H1 (cell line): Measurements from ENCODE around the gene NT5C3B. TPM values are rescaled to one million over a fixed set of nuclear protein-coding genes. Genes with fewer than 3 reads are reported as not detected.
A peak's percentile ranks its signal among the peaks of the same experiment; 100 is the strongest.

Experiments
- ATF2 ChIP-seq: IDR thresholded peaks from 2 replicates; pipeline ENCODE4 v1.6.1; 2012; ENCODE audit warnings: low read length, inconsistent platforms
- GABPA ChIP-seq: IDR thresholded peaks from 2 replicates; pipeline ENCODE4 v1.6.1; 2011; ENCODE audit warnings: mild to moderate bottlenecking, low read length, moderate library complexity, borderline replicate concordance; ENCODE audit not compliant: insufficient read depth
- KDM1A ChIP-seq: fragments of 200-600, 300-600 bp; sonication (generic); IDR thresholded peaks from 2 replicates; pipeline ENCODE4 v1.7.1; 2016; ENCODE audit warnings: mild to moderate bottlenecking, low read length, borderline replicate concordance
- NANOG ChIP-seq: IDR thresholded peaks from 2 replicates; pipeline ENCODE4 v1.6.1; 2011; ENCODE audit warnings: low read length, low read depth, mild to moderate bottlenecking, inconsistent platforms; ENCODE audit not compliant: insufficient read depth, poor library complexity, severe bottlenecking
- RAD21 ChIP-seq, 2 experiments: IDR thresholded peaks in 1 of 2; conservative IDR thresholded peaks in 1 of 2; 2 replicates each; pipeline ENCODE4 v1.6.1; 2011; ENCODE audit warnings: low read depth in 2 of 2, low read length in 2 of 2, improper control_type of control experiment in 1 of 2, inconsistent platforms in 1 of 2, mild to moderate bottlenecking in 1 of 2, moderate library complexity in 1 of 2
- RBBP5 ChIP-seq: IDR thresholded peaks from 2 replicates; pipeline ENCODE4 v1.7.1; 2012; ENCODE audit warnings: low read depth, mild to moderate bottlenecking, inconsistent platforms, low read length, moderate library complexity, borderline replicate concordance
- polyA plus RNA-seq, 7 experiments: library from polyadenylated mRNA; depleted of rRNA in 3 of 7; stranded (reverse) in 5 of 7; unstranded in 2 of 7; fragments of >200 nt in 5 of 7; fragments of 200-250 nt in 2 of 7; gene quantifications; 1 replicate in 5 of 7; 2 replicates in 1 of 7; 4 replicates in 1 of 7; pipeline versions ENCODE4 v1.2.1 to v1.2.3, GENCODE V29; 2011 to 2013; ENCODE audit warnings: missing spikeins in 2 of 7, mixed read lengths in 2 of 7
- small RNA-seq: library from polyadenylated mRNA; stranded (forward); fragments of <200 nt; extraction: miRNeasy Mini kit (QIAGEN cat#:217004); gene quantifications from one replicate; pipeline ENCODE3, GENCODE V24; 2013; ENCODE audit not compliant: insufficient read depth
- total RNA-seq: library from RNA; stranded (reverse); fragmentation: NEBNext Ultra II Directional; extraction: Animal tissue kit (Norgen Biotek cat#: 25700); gene quantifications from 2 replicates; pipeline ENCODE4 v1.2.1, GENCODE V29; 2021

NT5C3B gene
- total and polyA plus RNA-seq, 2 of the 8 experiments (the other 6 are each of a cell fraction or from before 2014, with no cell fraction given), result 68.7 to 94.5 TPM

DNA sequence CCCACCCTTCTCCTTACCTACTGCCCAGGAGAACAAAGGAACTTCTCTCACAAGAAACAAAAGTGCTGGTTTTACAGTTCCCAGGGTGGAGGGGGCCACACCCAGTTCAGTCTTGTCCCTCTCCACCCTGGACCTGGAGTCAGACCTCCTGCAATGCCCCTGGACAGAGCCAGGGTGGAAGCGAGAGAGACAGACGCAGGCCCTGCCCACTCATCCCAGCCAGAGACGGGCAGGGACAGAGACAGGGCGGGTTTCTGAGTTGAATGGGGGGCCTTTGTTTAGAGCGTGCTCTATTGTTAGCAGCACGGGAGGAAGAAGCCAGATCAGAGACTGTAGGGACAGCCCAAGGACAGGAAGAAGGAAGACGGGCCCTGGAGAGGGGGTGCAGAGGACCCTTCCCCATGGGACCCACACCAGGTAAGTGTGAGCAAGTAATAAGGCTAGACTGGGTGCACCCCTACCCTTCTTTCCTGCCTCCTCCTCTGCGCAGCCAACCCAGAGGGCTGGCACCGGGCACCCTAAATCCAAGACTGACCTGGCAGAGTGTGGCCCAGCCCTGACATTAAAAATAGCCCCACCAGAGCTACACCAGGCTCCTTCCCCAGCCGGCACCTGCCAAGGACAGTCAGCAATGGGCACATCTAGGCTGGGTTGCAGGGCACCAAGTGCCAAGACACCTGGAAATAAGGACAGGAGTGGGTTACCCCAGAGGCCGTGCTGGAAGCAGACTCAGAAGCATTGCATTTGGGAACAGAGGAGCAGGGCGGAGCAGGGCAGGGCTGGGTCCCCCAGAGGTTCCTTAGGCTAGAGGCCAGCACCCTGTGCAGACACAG lies 60.4 kb downstream of the NT5C3B start (continued):
- TF ChIP-seq RAD21 (IDR thresholded peaks at IDR 0.05 in 1 of 2, conservative IDR thresholded peaks at IDR 0.05 in 1 of 2; ENCODE audit: low read depth in 2 of 2, low read length in 2 of 2) (no peak), ATF2 (no peak), KDM1A (no peak), RBBP5 (no peak), GABPA (peak; percentile 23; the same call in 1 of the 2 replicates), NANOG (no peak)

Small RNAs within 50 kb of the gene (small RNA-seq; reads per million reads assigned to genes)
- gene AC125257.2, result not detected

Other genes with a start within 250 kb of the NT5C3B start
- gene KRT14, start 249.3 kb downstream of the NT5C3B start, total RNA-seq, result not detected in 2 replicates
- gene KRT14, start 249.3 kb downstream of the NT5C3B start, polyA plus RNA-seq (2011; rRNA removed), result 0.13 and 0.35 TPM in 2 replicates
- not detected in 2 replicates for gene KRT16, start 223.5 kb downstream of the NT5C3B start, total RNA-seq
- gene KRT16, start 223.5 kb downstream of the NT5C3B start, polyA plus RNA-seq (2011; rRNA removed), result not detected in 2 replicates
- gene KRT17, start 211.7 kb downstream of the NT5C3B start, total RNA-seq, result 0.36 and 0.50 TPM in 2 replicates
- 0.95 and 0.96 TPM in 2 replicates for gene KRT17, start 211.7 kb downstream of the NT5C3B start, polyA plus RNA-seq (2011; rRNA removed)
- gene EIF1, start 147.3 kb downstream of the NT5C3B start, total RNA-seq, result 528 and 539 TPM in 2 replicates
- gene EIF1, start 147.3 kb downstream of the NT5C3B start, polyA plus RNA-seq (2011; rRNA removed), result 89.3 and 175 TPM in 2 replicates
- gene GAST, start 123.9 kb downstream of the NT5C3B start, total RNA-seq, result not detected in 2 replicates
- gene GAST, start 123.9 kb downstream of the NT5C3B start, polyA plus RNA-seq (2011; rRNA removed), result not detected in 2 replicates
- gene HAP1, start 101.6 kb downstream of the NT5C3B start, total RNA-seq, result 3.6 and 3.8 TPM in 2 replicates
- gene HAP1, start 101.6 kb downstream of the NT5C3B start, polyA plus RNA-seq (2011; rRNA removed), result 2.3 and 3.4 TPM in 2 replicates
- gene JUP, start 49.5 kb downstream of the NT5C3B start, total RNA-seq, result 98.6 and 102 TPM in 2 replicates
- 62.8 and 125 TPM in 2 replicates for gene JUP, start 49.5 kb downstream of the NT5C3B start, polyA plus RNA-seq (2011; rRNA removed)
- gene P3H4, start 24.3 kb downstream of the NT5C3B start, total RNA-seq, result 22.6 and 23.4 TPM in 2 replicates
- 26.7 and 36.6 TPM in 2 replicates for gene P3H4, start 24.3 kb downstream of the NT5C3B start, polyA plus RNA-seq (2011; rRNA removed)
- gene FKBP10, start 23.2 kb downstream of the NT5C3B start, total RNA-seq, result 173 and 179 TPM in 2 replicates
- 283 and 410 TPM in 2 replicates for gene FKBP10, start 23.2 kb downstream of the NT5C3B start, polyA plus RNA-seq (2011; rRNA removed)
- 0.19 TPM in 1 of 2 replicates, not detected in the other for gene KLHL10, start 1.6 kb upstream of the NT5C3B start, total RNA-seq
- gene KLHL10, start 1.6 kb upstream of the NT5C3B start, polyA plus RNA-seq (2011; rRNA removed), result 0.14 and 0.26 TPM in 2 replicates
- gene KLHL11, start 29.2 kb upstream of the NT5C3B start, total RNA-seq, result 12.8 and 13.7 TPM in 2 replicates
- 3.4 and 4.2 TPM in 2 replicates for gene KLHL11, start 29.2 kb upstream of the NT5C3B start, polyA plus RNA-seq (2011; rRNA removed)
- gene ACLY, start 82.7 kb upstream of the NT5C3B start, total RNA-seq, result 388 and 393 TPM in 2 replicates
- gene ACLY, start 82.7 kb upstream of the NT5C3B start, polyA plus RNA-seq (2011; rRNA removed), result 167 and 238 TPM in 2 replicates
- 1.3 TPM in 2 replicates for gene ODAD4, start 94.4 kb upstream of the NT5C3B start, total RNA-seq
- gene ODAD4, start 94.4 kb upstream of the NT5C3B start, polyA plus RNA-seq (2011; rRNA removed), result 0.41 and 0.48 TPM in 2 replicates
- 60.6 and 64.2 TPM in 2 replicates for gene CNP, start 130.6 kb upstream of the NT5C3B start, total RNA-seq
- gene CNP, start 130.6 kb upstream of the NT5C3B start, polyA plus RNA-seq (2011; rRNA removed), result 21.9 and 43.3 TPM in 2 replicates
- 129 and 148 TPM in 2 replicates for gene DNAJC7, start 181.2 kb upstream of the NT5C3B start, total RNA-seq
- 21.6 and 31.0 TPM in 2 replicates for gene DNAJC7, start 181.2 kb upstream of the NT5C3B start, polyA plus RNA-seq (2011; rRNA removed)
- gene NKIRAS2, start 183.9 kb upstream of the NT5C3B start, total RNA-seq, result 31.1 and 34.5 TPM in 2 replicates
- 51.1 and 59.7 TPM in 2 replicates for gene NKIRAS2, start 183.9 kb upstream of the NT5C3B start, polyA plus RNA-seq (2011; rRNA removed)
- gene C17orf113, start 214.4 kb upstream of the NT5C3B start, total RNA-seq, result 1.4 TPM in 2 replicates
- gene C17orf113, start 214.4 kb upstream of the NT5C3B start, polyA plus RNA-seq (2011; rRNA removed), result 1.0 and 1.5 TPM in 2 replicates